T-helper 9 cell (primary cell): ENCODE measurements around the gene PKP3.
"Not testable (repeated sequence)": the region's sequence is repeated elsewhere in the genome, so short reads cannot be mapped to it uniquely, and the experiment has no call there.

Experiments
- DNase-seq: peaks from one replicate; pipeline ENCODE4 v3.0.0-alpha.2; 2020

Gene PKP3

DNA sequence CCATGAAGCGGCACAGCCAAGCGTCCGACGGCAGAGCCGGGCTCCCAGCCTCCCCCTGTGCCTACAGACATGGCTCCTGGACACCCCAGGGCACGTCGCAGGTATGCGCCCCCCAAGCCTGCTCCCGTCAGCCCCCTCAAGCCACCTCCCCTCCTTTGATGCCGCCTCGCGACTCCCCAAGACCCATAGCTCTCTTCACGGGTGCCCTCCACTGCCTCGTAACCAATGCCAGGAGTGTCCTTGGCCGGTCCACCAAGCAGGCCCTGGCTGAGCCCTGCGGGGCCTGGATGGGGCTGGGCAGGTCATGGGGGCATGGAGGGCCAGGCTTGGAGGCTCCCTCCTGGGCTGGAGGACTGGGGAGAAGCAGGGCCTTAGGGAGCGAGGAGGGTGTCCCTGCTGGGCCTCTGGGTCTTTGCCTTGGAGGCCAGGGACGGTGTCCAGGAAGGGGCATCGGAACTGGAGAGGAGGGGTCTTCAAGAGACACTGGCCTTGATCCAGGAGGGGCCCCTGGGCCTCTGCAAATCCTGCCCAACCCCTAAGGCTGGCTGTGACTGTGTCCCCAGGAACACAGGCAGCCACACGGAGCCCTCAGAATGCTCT lies 38.6 kb downstream of the PKP3 start:
- no peak for DNase-seq

DNA sequence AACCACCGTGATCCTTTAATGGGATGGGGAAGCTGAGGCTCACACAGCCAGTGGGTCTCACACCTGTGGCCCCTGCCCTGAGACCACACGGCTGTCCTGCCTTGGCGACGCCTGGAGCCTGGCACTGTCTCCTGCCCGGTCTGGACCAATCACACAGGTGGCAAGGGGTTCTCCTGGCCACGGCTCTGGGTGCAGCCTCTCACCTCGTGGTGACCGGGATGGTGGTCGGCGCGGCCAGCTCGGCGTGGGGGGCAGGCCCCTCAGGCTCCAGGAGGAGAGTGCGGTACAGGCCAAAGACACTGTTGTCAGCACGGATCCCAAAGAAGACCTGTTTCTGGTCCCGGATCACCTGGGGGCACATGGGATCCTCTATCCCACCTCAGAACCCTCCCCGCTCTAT lies 39.1 kb downstream of the PKP3 start:
- no peak for DNase-seq

- DNase-seq, result no peak
These were observed 39.6 kb downstream of the PKP3 start for GRCh38 chr11:433641-434040.

DNA sequence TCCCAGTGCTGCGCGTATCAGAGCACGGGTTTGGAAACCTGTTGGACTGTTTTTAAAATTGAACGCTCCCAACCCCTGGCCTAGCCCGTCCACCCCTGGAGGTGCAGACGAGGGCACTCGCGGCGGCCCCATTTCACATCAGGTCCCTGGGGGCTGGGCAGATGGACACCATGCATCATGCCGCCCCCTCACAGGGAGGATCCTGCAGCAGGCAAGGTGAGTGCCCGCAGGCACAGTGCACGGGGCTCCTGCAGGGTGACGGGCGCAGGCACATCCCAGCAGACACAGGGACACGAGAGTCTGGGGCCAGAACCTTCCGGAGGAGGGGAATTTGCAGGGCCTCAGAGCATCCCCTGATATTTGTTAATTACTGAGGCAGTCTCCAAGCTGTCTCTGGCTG lies 40.5 kb downstream of the PKP3 start:
- no peak for DNase-seq

- not testable (repeated sequence) for DNase-seq
These were observed 41.2 kb downstream of the PKP3 start for GRCh38 chr11:434999-435740.

GRCh38 chr11:437228-437870 lies 43.3 kb downstream of the PKP3 start:
- no peak for DNase-seq

GRCh38 chr11:438101-438844 lies 44.3 kb downstream of the PKP3 start:
- no peak for DNase-seq

DNA sequence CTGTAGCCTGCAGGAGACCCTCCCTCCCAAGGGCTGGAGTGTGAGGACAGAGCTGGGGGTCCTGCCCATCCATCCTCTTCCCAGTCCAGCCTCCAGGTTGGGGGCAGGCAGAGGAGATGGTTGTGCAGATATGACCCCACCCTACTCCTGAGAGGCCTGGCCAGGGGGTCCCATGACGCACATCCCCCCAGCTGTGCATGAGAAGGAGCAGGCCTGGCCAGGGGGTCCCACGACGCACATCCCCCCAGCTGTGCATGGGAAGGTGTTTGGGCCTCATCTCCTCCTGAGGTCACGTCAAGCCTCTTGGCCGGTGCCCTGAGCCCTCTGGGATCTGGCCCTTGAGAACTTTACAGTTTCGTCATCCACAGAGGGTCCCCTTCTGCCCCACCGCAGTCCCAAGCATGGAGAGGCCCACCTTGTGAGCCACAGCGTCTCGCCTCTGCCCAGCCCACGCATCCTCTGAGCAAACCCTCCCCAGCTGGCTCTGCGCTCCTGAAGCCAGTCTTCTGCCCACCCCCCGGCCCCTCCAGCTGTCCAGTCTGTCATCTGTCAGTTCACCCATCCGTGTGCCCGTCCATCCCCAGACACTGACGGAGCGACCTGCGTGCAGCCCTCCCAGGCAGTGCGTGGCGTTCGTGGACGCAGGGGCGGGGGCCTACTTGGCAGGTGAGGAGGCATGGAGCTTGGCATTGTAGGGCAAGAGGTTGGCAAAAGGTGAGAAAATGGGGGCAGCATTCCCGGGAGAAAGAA lies 45.5 kb downstream of the PKP3 start:
- DNase-seq, result no peak

DNA sequence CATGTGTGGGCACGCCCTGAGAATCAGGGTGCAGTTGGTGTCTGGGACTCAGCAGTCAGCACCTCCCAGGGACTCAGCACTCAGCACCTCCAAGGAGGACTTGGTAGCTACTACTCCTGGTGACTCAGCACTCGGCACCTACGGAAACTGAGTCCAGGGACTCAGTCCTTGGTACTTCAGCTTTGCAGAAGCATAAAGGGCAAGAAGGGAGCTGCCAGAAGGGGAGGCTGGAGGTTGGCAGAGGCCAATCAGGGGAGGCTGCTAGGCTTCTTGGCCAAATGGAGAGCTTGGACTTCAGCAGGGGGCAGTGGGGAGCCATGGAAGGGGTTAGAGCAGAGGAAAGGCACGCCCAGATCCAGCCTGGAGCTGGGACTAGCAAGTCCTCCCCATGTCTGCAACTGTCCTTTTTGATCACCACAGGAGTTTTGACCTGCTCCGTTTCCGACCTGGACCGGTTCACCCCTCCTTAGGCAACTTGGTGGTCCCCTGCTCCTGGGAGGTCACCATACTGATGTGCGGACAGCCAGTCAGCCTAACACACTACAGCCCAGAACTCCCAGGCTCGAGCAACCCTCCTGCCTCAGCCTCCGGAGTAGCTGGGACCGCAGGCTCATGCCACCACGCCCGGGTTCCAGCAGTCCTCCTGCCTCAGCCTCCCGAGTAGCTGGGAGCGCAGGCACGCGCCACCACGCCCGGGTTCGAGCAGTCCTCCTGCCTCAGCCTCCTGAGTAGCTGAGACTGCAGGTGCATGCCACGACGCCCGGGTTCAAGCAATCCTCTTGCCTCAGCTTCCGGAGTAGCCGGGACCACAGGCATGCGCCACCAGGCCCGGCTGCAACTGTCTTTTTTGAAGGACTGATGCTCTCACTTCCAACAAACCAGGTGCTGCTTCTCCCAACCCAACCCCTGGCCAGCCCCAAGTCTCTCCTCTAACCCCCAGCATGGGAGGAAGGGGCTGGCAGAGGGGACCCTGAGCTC lies 46.3 kb downstream of the PKP3 start:
- DNase-seq, result no peak

GRCh38 chr11:441043-441417 lies 47.0 kb downstream of the PKP3 start:
- no peak for DNase-seq

GRCh38 chr11:441418-442274 lies 47.6 kb downstream of the PKP3 start, which contains the start of gene ANO9:
TSS of gene ANO9 (minus strand) at chr11:442011. CDS start at chr11:441926, 85 bp downstream.
- peak; percentile 59 for DNase-seq

DNA sequence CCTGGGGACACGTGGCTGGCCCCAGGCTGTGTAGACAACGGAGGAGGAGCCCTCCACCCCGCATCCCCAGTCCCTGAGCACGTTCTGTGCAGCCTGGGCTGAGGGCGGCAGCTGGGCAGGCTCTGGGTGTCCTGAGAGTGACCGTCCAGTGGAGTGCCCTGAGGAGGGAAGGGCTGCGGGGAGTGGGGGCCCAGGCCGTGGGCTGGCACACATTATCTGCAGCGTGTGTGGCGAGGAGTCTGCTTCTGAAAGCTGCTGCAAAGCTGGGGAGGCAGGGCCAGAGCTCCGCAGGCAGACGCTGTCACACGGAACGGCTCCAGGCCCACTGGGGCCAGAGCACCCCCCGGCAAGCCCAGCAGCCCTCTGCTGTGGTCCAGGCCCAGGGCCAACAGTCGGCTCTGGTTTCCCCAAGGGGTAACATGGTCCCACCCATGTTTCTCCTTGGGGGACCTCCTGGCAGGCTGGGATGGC lies 48.6 kb downstream of the PKP3 start:
- no peak for DNase-seq

DNA sequence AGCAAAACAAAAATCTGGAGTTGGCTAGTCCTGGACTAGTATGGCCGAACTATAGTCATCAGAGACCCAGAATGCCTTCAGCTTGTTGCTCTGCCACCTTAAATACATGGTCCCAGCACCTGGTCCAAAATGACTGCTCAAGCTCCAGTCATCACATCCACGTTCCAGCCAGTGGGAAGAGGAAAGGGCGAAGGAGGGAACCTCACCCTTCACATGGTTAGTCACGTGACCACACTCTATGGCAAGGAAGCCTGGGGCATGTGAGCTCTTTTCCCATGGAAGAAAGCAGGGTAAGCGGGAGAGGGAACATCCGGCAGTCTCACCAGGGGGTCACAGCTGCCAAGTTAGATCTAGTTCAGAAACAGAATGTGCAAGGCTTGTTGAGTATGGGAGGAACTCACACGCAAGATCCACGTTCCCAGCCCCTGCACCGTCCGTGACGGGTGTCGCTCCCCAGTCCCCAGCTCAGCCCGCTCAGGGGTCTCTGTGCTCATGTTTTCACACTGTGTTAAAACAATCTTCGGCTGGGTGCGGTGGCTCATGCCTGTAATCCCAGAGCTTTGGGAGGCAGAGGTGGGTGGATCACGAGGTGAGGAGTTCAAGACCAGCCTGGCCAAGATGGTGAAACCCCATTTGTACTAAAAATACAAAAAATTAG lies 49.7 kb downstream of the PKP3 start:
- DNase-seq, result no peak

DNA sequence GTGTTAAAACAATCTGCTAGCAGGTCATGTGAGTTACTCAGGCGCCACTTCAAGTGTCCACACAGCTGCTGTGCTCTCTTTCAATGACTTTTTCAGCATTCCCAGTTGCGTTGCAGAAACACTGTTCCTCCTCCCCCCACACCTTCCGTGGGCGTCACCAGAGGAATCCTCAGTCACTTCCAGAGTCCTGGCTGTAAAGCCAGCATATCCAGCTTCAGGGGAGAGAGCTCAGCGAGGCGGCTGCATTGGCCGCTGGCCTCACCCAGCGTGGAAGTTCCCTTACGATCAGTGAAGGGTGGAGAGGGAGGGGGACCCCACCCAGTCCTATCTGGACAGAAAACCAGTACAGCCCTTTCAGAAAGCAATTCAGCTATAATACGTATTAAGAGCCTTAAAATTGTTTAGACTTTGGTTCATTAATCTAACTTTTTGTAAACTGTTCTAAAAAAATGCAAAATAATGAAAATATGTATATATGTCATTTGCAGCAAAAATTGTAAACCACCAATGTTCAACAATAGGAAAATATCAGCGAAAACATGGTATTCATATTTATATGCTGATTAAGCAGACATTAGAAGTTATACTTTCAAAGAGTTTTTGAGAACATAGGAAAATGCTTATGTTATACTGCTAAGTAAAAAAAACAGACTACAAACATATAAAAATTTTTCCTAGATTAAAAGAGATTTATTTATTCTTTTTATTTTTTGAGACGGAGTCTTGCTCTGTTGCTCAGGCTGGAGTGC lies 50.6 kb downstream of the PKP3 start:
- DNase-seq, result no peak

GRCh38 chr11:445765-446588 lies 52.0 kb downstream of the PKP3 start:
- DNase-seq, result no peak

DNA sequence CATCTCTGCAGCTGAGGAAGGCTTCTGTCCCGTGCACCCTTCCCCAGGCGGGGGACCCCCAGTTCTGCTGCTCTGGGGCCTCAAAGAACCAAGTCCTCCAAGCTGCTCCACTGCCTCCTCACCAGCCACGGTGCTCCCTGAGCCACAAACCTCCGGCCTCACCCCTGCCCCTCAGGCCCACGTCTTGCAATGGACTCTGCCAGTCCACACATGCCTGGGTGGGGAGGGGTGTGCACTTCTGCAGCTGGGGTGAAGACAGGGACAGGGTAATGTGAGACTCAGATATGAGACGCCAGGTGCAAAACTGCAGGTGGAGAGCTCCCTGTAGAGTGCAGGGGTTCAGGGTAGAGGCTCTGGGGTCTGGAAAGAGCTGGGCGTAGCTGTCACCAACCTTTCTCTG lies 52.9 kb downstream of the PKP3 start:
- DNase-seq, result no peak

DNA sequence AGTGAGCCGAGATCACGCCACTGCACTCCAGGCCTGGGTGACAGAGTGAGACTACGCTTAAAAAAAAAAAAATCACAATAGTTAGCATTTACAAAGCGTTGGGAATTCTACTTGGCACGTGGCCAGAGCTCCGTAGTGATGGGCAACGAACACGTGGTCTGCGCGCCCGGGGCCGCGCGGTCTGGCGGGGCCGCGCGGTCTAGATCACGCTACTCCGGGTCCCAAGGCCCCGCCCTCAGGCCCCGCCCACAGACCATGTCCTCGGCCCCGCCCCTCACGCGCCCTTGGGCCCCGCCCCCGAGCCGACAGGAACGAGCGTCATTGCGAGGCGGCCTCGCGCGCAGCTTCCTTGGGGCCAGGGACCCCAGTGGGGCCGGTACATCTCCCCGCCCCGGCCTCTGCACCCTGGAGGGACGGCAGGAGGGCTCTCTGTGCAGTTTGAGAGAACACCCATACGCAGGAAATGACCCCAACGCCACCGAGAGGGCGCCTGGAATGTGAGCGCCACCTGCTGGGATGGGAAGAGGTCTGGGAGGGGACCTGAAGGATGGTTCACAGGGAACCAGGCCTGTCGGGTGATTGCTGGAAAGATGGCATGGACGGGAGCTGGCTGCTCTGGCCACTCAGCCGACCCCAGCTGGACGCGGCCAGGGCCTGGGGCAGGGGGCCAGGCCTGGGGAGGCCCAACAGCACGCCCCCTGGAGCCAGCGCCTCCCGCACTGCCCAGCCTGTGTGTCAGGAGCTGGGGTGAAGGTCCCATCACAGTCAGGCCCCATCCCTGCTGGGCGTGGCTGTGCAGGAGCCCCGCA lies 54.1 kb downstream of the PKP3 start:
- DNase-seq, result peak; percentile 98
